GM12872 (cell line): ENCODE results near the gene EXOSC3.

Source experiments
- TF ChIP-seq, protein P1 (sequence below): IDR thresholded peaks from 3 replicates; pipeline ENCODE4 v1.5.1; 2011; ENCODE audit warnings: low read depth, mild to moderate bottlenecking, low read length, moderate library complexity; ENCODE audit not compliant: insufficient read depth

The EXOSC3 gene

DNA sequence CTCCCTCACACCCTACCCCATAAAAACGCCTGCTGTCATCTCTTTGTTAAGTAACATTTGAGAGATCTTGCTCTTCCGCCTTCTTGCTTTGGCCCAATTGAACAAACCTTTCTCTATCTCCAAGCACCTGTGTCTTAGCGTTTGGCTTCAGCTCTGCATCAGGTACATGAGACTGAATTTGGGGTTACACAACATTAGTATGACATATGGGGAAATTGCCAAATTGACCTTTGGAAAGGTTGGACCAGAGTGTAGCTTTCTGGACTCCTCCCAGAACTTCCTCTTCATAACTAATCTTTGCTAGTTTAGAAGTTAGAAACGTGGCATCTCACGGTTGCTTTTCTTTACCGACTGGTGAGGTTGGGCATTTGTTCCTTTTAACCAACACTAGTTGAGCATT, 3.5 kb upstream of the EXOSC3 start:
- TF ChIP-seq, protein P1, sequence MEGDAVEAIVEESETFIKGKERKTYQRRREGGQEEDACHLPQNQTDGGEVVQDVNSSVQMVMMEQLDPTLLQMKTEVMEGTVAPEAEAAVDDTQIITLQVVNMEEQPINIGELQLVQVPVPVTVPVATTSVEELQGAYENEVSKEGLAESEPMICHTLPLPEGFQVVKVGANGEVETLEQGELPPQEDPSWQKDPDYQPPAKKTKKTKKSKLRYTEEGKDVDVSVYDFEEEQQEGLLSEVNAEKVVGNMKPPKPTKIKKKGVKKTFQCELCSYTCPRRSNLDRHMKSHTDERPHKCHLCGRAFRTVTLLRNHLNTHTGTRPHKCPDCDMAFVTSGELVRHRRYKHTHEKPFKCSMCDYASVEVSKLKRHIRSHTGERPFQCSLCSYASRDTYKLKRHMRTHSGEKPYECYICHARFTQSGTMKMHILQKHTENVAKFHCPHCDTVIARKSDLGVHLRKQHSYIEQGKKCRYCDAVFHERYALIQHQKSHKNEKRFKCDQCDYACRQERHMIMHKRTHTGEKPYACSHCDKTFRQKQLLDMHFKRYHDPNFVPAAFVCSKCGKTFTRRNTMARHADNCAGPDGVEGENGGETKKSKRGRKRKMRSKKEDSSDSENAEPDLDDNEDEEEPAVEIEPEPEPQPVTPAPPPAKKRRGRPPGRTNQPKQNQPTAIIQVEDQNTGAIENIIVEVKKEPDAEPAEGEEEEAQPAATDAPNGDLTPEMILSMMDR = no peak

DNA sequence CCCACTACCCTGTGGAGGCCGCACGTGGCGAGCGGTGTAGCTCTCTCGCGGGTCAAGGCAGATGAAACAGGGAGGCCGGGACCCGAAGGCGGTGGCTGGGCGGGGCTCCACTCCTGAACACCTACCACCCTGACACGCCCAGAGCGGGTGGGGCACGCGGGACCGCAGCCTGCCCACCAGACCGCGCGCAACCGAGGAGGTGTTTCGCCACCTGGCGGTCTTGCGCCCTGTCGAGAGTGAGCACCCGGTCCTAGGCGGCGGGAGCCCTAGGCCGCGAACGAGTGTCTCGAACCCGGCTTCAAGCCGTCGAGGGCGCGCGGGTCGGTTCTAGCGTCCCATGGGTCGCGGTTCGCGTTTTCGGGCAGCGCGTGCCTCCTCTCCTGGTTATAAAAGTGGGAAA, 2.2 kb upstream of the EXOSC3 start:
- TF ChIP-seq, protein P1 = no peak

DNA sequence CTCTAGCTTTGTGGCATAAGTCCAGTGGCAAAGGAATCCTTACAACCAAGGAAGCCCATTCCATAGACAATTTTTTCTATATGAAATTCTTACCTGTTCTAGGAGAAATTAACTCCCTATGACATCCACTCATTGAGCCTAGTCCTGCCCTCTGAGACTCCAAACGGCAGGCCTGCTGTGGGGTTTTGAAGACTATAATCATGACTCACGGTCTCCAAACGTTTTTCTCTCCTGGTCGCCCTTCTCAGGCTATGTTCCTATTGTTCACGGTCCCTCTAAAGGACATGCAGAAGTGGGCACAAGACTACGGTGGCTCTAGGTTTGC, 611 bp downstream of the EXOSC3 start:
- TF ChIP-seq, protein P1 = no peak

DNA sequence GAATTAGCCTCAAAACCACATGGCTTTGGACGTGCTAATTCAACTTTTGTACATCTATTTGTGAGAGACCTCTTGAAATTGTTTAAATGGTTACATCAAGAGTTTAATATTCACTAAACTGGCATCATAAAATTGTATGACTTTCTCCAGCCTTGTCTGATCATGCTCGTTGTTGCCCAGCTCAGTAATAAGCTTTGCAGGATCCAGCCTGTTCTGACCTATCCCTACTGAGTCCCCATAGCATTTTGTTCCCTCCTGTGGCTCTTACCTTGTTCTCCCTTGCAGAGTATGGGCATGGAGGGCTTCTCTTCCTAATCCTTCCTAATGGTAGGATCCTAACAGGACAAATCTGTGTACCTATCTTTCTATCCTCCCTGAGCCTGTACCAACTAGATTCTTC, 6.3 kb downstream of the EXOSC3 start:
- TF ChIP-seq, protein P1 = no peak

DNA sequence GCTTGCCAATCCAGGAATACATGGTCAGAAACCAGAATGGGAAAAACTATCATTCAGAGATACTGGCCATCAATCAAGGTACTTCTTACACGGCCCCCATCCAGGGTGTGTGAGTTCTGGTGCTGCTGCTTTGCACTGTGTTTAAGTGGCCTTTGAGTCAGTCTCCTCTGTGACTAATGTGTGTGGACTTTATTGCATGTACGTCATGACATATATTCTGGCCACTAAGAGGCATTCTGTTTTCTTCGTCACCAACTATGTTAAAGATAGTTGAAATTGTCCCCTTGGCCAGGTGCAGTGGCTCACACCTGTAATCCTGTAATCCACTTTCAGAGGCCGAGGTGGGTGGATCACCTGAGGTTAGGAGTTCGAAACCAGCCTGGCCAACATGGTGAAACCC, 8.5 kb downstream of the EXOSC3 start:
- TF ChIP-seq, protein P1 = no peak

DNA sequence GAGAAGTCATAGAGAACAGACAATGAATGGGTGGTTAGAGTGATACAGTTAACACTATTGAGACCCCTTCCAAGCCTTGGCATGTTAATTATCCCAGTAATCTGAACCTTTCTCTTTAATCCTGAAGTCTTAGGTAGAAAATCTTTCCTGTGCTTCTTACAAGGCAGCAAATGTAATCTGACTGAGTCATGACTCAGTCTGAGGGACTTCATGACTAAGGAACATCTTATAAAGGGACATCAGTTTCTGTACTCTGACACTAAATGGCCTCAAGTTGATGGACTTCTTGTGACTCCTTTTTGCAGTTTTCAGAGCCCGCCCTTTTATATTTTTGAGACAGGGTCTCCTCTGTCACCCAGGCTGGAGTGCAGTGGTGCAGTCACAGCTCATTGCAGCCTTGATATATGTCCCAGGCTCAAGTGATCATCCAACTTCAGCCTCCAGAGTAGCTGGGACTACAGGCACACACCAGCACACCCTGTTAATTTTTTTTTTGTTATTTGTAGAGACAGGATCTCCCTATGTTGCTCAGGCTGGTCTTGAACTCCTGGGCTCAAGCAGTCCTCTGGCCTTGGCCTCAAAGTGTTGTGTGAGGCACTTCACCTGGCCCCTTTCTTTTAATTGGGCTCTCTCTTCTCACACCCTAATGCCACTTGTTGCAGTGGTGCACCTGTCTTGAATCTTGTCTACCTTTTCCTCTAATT, 9.5 kb downstream of the EXOSC3 start:
- TF ChIP-seq, protein P1 = no peak

DNA sequence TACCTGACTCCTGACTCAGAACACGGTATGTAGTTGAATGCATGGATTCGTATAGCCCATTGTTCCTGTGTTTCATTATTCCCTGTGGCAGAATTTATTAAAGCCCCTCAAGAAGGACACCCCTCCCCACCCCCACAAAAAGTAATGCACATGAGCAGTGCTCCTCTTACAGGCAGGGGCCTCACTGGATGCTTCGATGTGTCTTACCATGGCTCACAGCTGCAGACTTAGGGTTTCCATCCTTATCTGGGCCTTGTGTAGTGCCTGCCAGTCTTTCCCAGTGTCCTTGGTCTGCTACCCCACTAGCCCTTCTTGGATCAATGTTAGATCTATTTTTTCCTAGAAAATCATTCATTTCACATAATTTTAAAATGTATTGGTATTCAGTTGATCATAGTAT, 14.9 kb downstream of the EXOSC3 start:
- TF ChIP-seq, protein P1 = no peak
